Erythroblast (primary cell): Measurements from ENCODE around the gene ADAR.

Source experiments
- GATA1 ChIP-seq: IDR thresholded peaks from 2 replicates; pipeline ENCODE4 v1.6.1; 2011; ENCODE audit warnings: low read depth, mild to moderate bottlenecking, control low read depth, low read length, moderate library complexity
- POLR2A ChIP-seq: IDR thresholded peaks from 2 replicates; pipeline ENCODE4 v1.6.1; 2011; ENCODE audit warnings: mild to moderate bottlenecking, low read length

- TF ChIP-seq POLR2A (no peak), GATA1 (no peak)
These were observed 58.7 kb downstream of the ADAR start for GRCh38 chr1:154549202-154549770.
